Midbrain (tissue), 1 donor: ENCODE measurements around the gene SRA1.
"Not testable (repeated sequence)": the region's sequence is repeated elsewhere in the genome, so short reads cannot be mapped to it uniquely, and the experiment has no call there.

Experiments
- DNase-seq: peaks from one replicate; lab custom pipeline; 2025; lab: John Stamatoyannopoulos, UW

SRA1 gene

GRCh38 chr5:140557136-140557805 is at the start of gene SRA1:
Gene SRA1 (minus strand): TSS chr5:140557473. CDS start chr5:140557452, 21 bp downstream.
- DNase-seq = peak; percentile 95

GRCh38 chr5:140607031-140607430 is 49.8 kb upstream of the SRA1 start:
- no peak for DNase-seq

GRCh38 chr5:140605879-140606278 is 48.6 kb upstream of the SRA1 start:
- no peak for DNase-seq

- no peak for DNase-seq
Observed at GRCh38 chr5:140603734-140604133, 46.5 kb upstream of the SRA1 start.

GRCh38 chr5:140603446-140603698 is 46.1 kb upstream of the SRA1 start:
- DNase-seq = not testable (repeated sequence)

- no peak for DNase-seq
Observed at GRCh38 chr5:140602147-140602546, 44.9 kb upstream of the SRA1 start.

GRCh38 chr5:140600096-140600495 is 42.8 kb upstream of the SRA1 start:
- DNase-seq = no peak

- no peak for DNase-seq
Observed at GRCh38 chr5:140598836-140599235, 41.6 kb upstream of the SRA1 start.

GRCh38 chr5:140596321-140596741 is 39.1 kb upstream of the SRA1 start:
- no peak for DNase-seq

- DNase-seq = peak; percentile 61
Observed at GRCh38 chr5:140595538-140596300, 38.4 kb upstream of the SRA1 start.

- DNase-seq = no peak
Observed at GRCh38 chr5:140594169-140594568, 36.9 kb upstream of the SRA1 start.

GRCh38 chr5:140593070-140593469 is 35.8 kb upstream of the SRA1 start:
- not testable (repeated sequence) for DNase-seq

- no peak for DNase-seq
Observed at GRCh38 chr5:140591747-140592372, 34.6 kb upstream of the SRA1 start.

GRCh38 chr5:140590861-140591260 is 33.6 kb upstream of the SRA1 start:
- no peak for DNase-seq

GRCh38 chr5:140588311-140589070 is 31.2 kb upstream of the SRA1 start:
- no peak for DNase-seq

- no peak for DNase-seq
Observed at GRCh38 chr5:140587495-140587894, 30.2 kb upstream of the SRA1 start.

GRCh38 chr5:140579188-140579747 is 22.0 kb upstream of the SRA1 start:
- not testable (repeated sequence) for DNase-seq

- no peak for DNase-seq
Observed at GRCh38 chr5:140576776-140577201, 19.5 kb upstream of the SRA1 start.

GRCh38 chr5:140575309-140575708 is 18.0 kb upstream of the SRA1 start:
- DNase-seq = peak; percentile 14

GRCh38 chr5:140574165-140574564 is 16.9 kb upstream of the SRA1 start:
- DNase-seq = no peak

GRCh38 chr5:140573683-140574082 is 16.4 kb upstream of the SRA1 start:
- no peak for DNase-seq

- no peak for DNase-seq
Observed at GRCh38 chr5:140571105-140571504, 13.8 kb upstream of the SRA1 start.
